Measurements from ENCODE around the gene NSMCE1.

GRCh38 chr16:27243725-27244362 lies 24.7 kb downstream of the NSMCE1 start:
- TF ChIP-seq POLR2A (IDR thresholded peaks at IDR 0.05), result no peak
- no peak for TF ChIP-seq CTCF (IDR thresholded peaks at IDR 0.05)

All from esophagus squamous epithelium (tissue), 4 donors.